AG04450 (cell line): ENCODE results near the gene ZNF644. TPM values are rescaled to one million over a fixed set of nuclear protein-coding genes. Genes with fewer than 3 reads are reported as not detected.
"Not testable (repeated sequence)": the region's sequence is repeated elsewhere in the genome, so short reads cannot be mapped to it uniquely, and the experiment has no call there.

Source experiments
- CTCF ChIA-PET: fragments of 300-600, 350-600 bp; formaldehyde crosslinking; extraction: SDS; loops from one replicate; lab custom pipeline; 2022; ENCODE audit warnings: antibody characterized with exemption, inconsistent platforms; lab: Charles Lee
- POLR2A ChIA-PET: fragments of 350-600 bp; formaldehyde crosslinking; extraction: SDS; loops from one replicate; lab custom pipeline; 2021; ENCODE audit warnings: antibody characterized with exemption, inconsistent platforms; lab: Yijun Ruan, JAX
- DNase-seq: peaks from one replicate; pipeline ENCODE4 v3.0.0-alpha.2; 2011; ENCODE audit warnings: low read depth, low spot score
- H3K27ac ChIP-seq: one replicate; pipeline ENCODE4 v1.5.1; 2012; ENCODE audit warnings: low read depth, low read length, control low read depth
- H3K27me3 ChIP-seq: one replicate; pipeline ENCODE4 v1.6.0; 2012; ENCODE audit warnings: low read length; ENCODE audit not compliant: control insufficient read depth, insufficient read depth
- H3K4me3 ChIP-seq: 2 replicates; pipeline ENCODE4 v1.5.1; 2011; ENCODE audit warnings: mild to moderate bottlenecking, low read depth, low read length, control low read depth
- H3K9me3 ChIP-seq: 2 replicates; pipeline ENCODE4 v1.5.1; 2012; ENCODE audit warnings: low read length; ENCODE audit not compliant: control insufficient read depth, insufficient read depth
- polyA plus RNA-seq: library from polyadenylated mRNA; depleted of rRNA; stranded (reverse); fragments of >200 nt; gene quantifications from 2 replicates; pipeline ENCODE4 v1.2.3, GENCODE V29; 2011
- TF ChIP-seq, protein P1 (sequence below): IDR thresholded peaks from 2 replicates; pipeline ENCODE4 v1.5.1; 2011; ENCODE audit warnings: low read depth, low read length, control low read depth, inconsistent platforms

Gene ZNF644
- polyA plus RNA-seq, 1 experiment: 27.5 TPM

GRCh38 chr1:90943966-90944365 is 77.9 kb downstream of the ZNF644 start:
- Histone ChIP-seq H3K9me3 (no peaks in the 10 kb centered on the region), H3K27me3 (no peaks in the 10 kb centered on the region), H3K4me3 (no peak overlapping the region), H3K27ac (no peak overlapping the region)
- CTCF ChIA-PET: no interaction called here
- no peak for DNase-seq
- TF ChIP-seq, protein P1, sequence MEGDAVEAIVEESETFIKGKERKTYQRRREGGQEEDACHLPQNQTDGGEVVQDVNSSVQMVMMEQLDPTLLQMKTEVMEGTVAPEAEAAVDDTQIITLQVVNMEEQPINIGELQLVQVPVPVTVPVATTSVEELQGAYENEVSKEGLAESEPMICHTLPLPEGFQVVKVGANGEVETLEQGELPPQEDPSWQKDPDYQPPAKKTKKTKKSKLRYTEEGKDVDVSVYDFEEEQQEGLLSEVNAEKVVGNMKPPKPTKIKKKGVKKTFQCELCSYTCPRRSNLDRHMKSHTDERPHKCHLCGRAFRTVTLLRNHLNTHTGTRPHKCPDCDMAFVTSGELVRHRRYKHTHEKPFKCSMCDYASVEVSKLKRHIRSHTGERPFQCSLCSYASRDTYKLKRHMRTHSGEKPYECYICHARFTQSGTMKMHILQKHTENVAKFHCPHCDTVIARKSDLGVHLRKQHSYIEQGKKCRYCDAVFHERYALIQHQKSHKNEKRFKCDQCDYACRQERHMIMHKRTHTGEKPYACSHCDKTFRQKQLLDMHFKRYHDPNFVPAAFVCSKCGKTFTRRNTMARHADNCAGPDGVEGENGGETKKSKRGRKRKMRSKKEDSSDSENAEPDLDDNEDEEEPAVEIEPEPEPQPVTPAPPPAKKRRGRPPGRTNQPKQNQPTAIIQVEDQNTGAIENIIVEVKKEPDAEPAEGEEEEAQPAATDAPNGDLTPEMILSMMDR: no peak
- POLR2A ChIA-PET: no interaction called here

- H3K27me3 ChIP-seq: no peaks in the 10 kb centered on the region
- ChIA-PET CTCF (no interaction called here), POLR2A (no interaction called here)
- DNase-seq: no peak
- H3K4me3 ChIP-seq: no peak overlapping the region
- TF ChIP-seq, protein P1: no peak
- H3K9me3 ChIP-seq: no peaks in the 10 kb centered on the region
- H3K27ac ChIP-seq: no peak overlapping the region
Measured at GRCh38 chr1:90940746-90941145, 81.1 kb downstream of the ZNF644 start.

DNA sequence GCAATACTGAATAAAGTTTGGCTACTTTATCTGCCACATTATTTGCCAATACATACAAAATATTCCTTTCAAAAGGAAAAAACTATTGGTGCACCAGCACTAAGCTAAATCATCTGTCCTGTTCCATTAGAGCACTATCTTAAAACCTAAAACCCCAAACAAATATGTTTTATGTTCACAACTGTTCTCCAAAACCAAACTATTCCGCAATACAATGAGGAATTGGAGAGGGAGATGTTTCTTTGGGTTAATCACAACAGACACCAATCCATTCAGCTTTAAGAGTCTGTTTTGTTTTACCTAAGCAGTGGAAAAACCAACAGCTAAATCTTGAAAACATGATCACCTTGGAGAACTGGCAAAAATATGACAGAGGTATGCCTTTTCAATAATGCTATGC is 85.1 kb downstream of the ZNF644 start:
- TF ChIP-seq, protein P1: no peak
- CTCF ChIA-PET: interaction anchor here (0.6 to 1.6 kb wide), 3 partner anchors 28 to 83 kb away, joined by 3 to 5 read pairs (median 3); no protein-coding TSS in a partner anchor
- DNase-seq: no peak
- POLR2A ChIA-PET: interaction anchor here (0.5 to 1.0 kb wide), 2 partner anchors 66 to 85 kb away, joined by 3 read pairs; partner anchors contain the start of gene ZNF644
- Histone ChIP-seq H3K27me3 (no peaks in the 10 kb centered on the region), H3K4me3 (no peak overlapping the region), H3K27ac (no peak overlapping the region), H3K9me3 (no peaks in the 10 kb centered on the region)

DNA sequence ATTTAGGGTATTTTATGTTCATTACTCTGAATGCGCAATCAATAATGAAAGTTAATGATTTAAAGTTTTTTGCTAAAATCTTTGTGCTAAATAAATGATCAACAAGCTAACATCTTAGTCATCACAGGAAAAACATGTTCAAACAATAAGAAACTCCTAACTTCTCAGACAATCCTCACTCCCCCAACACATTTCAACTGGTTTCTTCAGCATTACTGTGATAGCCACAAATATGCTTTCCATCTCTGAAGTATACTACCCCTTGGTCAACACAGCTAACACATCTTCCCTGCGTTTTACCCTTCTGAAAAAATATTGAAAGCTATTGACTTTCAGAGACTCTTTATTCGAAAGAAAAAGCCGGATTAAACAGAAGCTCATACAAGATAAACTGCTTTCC is 85.8 kb downstream of the ZNF644 start:
- TF ChIP-seq, protein P1: no peak
- Histone ChIP-seq H3K27me3 (no peaks in the 10 kb centered on the region), H3K4me3 (no peak overlapping the region), H3K27ac (no peak overlapping the region), H3K9me3 (no peaks in the 10 kb centered on the region)
- ChIA-PET POLR2A (interaction anchor here (1.0 kb wide), 1 partner anchor 86 kb away, joined by 3 read pairs; the partner anchor contains the start of gene ZNF644), CTCF (interaction anchor here (0.9 to 1.6 kb wide), 4 partner anchors 27 to 230 kb away, joined by 3 to 5 read pairs (median 4); no protein-coding TSS in a partner anchor)
- no peak for DNase-seq

GRCh38 chr1:90928231-90928630 is 93.6 kb downstream of the ZNF644 start:
- CTCF ChIA-PET, H3K27me3 ChIP-seq, H3K9me3 ChIP-seq, H3K27ac ChIP-seq, H3K4me3 ChIP-seq, DNase-seq: not testable (repeated sequence)
- POLR2A ChIA-PET: interaction anchor here (0.6 kb wide), 1 partner anchor 50 kb away, joined by 4 read pairs; no protein-coding TSS in a partner anchor

DNA sequence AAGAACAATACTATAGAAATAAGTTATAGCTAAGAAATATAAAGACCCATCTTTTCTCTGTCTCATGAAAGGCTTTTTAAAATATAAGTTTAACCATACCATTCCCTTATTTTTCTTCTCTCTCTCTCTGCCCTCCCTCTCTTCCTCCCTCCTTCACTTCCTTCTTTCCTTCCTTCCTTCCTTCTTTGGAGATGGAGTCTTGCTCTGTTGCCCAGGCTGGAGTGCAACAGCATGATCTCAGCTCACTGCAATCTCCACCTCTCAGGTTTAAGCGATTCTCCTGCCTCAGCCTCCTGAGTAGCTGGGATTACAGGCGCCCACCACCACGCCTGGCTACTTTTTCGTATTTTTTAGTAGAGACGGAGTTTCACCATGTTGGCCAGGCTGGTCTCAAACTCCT is 94.2 kb downstream of the ZNF644 start:
- H3K27ac ChIP-seq, H3K9me3 ChIP-seq, H3K4me3 ChIP-seq, DNase-seq, H3K27me3 ChIP-seq: not testable (repeated sequence)
- CTCF ChIA-PET: interaction anchor here (1.3 kb wide), 1 partner anchor 76 kb away, joined by 5 read pairs; no protein-coding TSS in a partner anchor
- POLR2A ChIA-PET: interaction anchor here (0.6 kb wide), 1 partner anchor 51 kb away, joined by 4 read pairs; no protein-coding TSS in a partner anchor
